A549 treated with ZK216348 at 1 μM for 4 hours (cell line): ENCODE measurements around the gene ASRGL1. TPM values are rescaled to one million over a fixed set of nuclear protein-coding genes. Genes with fewer than 3 reads are reported as not detected.

ENCODE experiments used
- total RNA-seq: library from RNA; stranded (reverse); fragments of 200-300 nt; extraction: Qiagen RNA extraction; gene quantifications from 5 replicates; pipeline ENCODE4 v1.2.3, GENCODE V29; 2022; ENCODE audit warnings: low read depth

ASRGL1 gene
- total RNA-seq = 12.7 to 13.7 TPM (median 13.1 TPM) in 5 replicates

DNA sequence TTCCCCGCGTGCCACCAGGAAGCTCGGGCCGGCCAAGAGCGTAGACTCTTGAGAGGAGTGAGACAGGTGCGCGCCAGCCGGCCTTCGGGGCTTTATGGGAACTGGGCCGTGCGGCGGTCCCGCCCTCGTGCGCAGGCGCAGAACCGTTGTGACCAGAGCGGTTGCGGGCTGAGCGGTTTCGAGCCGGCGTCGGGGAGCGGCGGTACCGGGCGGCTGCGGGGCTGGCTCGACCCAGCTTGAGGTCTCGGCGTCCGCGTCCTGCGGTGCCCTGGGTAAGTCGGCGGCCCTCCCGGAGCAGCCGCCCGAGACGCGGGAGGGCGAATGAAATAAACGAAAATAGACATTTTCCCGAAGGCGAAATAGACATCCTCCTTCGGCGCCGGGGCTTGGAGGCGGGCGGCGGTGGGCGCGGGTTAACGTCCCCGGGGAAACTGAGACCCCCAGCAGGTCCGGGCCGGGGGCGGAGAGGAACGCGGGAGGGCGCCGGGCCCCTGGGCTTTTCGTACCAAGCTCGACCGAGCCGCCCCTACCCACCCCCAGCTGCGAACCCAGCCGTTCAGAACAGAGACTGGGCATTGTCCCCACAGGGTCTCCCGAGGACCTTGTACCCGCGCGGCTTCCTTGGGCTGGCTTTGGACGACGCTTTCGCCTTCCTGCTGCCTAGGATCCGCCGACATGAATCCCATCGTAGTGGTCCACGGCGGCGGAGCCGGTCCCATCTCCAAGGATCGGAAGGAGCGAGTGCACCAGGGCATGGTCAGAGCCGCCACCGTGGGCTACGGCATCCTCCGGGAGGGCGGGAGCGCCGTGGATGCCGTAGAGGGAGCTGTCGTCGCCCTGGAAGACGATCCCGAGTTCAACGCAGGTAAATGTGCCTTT is at the start of gene ASRGL1:
Gene ASRGL1, plus strand, starts transcription at position 146 of the 879 bp plus-strand sequence. Its CDS starts 530 bp downstream, at position 676.

GRCh38 chr11:62298975-62299374 is 38.3 kb upstream of the ASRGL1 start, which contains the start of gene SCGB1D4:
SCGB1D4 (minus strand) TSS chr11:62299075; CDS start chr11:62299010, 65 bp downstream.

GRCh38 chr11:62418733-62419132 is 81.5 kb downstream of the ASRGL1 start, which contains the start of gene SCGB1A1:
SCGB1A1 (plus strand) TSS chr11:62419033; CDS start chr11:62419096, 63 bp downstream.

Other genes with a start within 250 kb of the ASRGL1 start
- 45.1 to 58.3 TPM (median 56.8 TPM) in 5 replicates for gene INCENP, start 213.4 kb upstream of the ASRGL1 start, total RNA-seq
- gene SCGB1D1, start 147.2 kb upstream of the ASRGL1 start, total RNA-seq = not detected in 5 replicates
- not detected in 5 replicates for gene SCGB2A1, start 128.8 kb upstream of the ASRGL1 start, total RNA-seq
- not detected in 5 replicates for gene SCGB1D2, start 95.2 kb upstream of the ASRGL1 start, total RNA-seq
- not detected in 5 replicates for gene SCGB2A2, start 67.3 kb upstream of the ASRGL1 start, total RNA-seq
- gene SCGB1D4, start 38.4 kb upstream of the ASRGL1 start, total RNA-seq = not detected in 5 replicates
- gene SCGB1A1, start 81.6 kb downstream of the ASRGL1 start, total RNA-seq = not detected in 5 replicates
- gene AHNAK, start 209.4 kb downstream of the ASRGL1 start, total RNA-seq = 237 to 338 TPM (median 298 TPM) in 5 replicates
- gene EEF1G, start 236.4 kb downstream of the ASRGL1 start, total RNA-seq = 1,887 to 2,053 TPM (median 2,011 TPM) in 5 replicates